AG08395 (cell line): Measurements from ENCODE around the gene SEPTIN10.
"Not testable (repeated sequence)": the region's sequence is repeated elsewhere in the genome, so short reads cannot be mapped to it uniquely, and the experiment has no call there.

Source experiments
- DNase-seq: peaks from one replicate; pipeline ENCODE4 v3.0.0; 2012; ENCODE audit warnings: mixed read lengths, low spot score

Gene SEPTIN10

DNA sequence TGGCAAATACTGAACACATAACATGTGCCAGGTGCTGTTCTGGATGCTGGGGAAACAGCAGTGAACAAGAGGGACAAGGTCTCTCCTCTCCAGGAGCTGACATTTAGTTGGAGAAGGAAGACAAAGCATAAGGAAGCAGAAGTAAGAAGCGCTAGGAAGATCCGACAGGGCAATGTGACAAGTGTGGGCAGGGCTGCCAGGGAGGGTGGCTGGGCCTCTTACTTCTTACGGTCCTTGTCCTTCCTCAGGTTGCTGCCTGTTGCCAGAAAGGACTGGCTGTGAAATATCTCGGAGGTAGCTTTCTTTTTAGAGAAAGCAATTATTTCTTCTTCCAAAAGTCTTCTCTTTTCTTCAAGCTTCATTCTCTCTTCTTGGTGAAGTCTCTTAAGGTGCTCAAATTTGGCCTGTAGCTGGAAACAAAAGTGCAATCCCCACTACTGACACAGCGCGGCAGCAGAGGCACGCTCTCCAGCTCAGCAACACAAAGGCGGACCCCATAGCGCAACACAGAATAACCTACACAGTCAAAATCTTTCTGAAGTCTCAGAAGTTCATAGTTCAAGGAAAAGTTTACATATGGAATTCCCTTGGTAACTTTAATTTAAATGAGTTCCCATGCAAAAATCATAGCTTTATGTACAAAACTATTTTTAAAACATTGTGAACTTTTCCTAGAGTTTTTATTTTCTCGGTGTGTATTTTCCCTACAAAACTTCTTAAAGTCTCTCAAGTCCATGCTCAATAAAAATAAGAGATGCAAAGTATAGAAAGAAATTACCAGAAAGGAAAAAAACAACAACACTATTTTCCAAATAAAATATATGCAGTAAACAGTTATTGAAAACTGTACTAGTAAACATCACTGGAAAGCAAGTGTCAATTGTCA is 67.7 kb downstream of the SEPTIN10 start:
- peak; percentile 62 for DNase-seq

DNA sequence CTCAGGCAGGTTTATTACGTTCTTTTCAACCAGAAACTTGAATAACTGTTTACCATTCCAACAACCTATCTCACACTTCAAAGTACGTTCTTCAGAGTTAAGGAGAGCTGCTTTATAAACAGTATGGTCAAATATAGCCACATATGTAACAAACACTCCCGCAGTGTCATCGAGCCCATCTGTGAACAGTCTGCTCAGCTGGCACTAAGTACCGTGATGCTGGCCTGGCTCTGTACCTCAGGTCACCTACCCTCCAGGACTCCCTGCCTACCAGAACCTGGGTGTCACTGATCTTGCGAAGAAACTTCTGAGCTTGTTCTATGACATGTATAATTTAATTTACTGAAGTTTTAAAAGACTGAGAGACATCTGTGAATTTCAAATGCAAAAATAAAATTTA is 71.4 kb downstream of the SEPTIN10 start:
- DNase-seq: no peak

DNA sequence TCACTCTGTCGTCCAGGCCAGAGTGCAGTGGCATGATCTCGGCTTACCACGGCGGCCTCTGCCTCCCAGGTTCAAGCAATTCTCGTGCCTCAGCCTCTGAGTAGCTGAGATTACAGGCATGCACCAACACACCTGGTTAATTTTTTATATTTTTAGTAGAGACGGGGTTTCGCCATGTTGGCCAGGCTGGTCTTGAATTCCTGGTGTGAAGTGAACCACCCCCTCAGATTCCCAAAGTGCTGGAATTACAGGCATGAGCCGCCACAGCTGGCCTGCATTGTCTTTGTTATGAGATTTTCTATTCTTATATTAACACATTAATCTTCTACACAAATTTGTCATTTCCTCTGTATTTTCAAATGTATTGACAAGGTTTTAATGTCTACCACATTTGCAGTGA is 75.2 kb downstream of the SEPTIN10 start:
- DNase-seq: no peak

DNA sequence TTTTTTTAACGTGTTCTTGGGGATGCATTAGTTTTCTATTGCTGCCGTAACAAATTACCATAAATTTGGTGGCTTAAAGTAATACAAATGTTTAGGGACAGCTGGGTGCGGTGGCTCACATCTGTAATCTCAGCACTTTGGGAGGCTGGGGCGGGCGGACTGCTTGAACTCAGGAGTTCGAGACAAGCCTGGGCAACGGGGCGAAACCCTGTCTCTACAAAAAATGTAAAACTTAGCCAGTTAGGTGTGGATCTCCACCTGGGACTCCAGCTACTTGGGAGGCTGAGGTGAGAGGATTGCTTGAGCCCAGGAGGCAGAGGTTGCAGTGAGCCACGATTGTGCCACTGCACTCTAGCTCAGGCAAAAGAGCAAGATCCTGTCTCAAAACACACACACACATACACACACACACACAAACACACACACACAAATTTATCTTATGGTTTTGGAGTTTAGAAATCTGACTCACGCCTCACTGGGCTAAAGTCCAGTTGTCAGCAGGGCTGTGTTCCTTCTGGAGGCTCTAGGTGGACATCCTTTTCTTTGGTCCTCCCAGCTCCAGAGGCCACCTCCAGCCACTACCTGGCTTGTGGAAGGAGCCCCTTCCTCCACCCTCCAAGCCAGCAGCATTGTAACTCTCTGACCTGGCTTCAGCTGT is 76.1 kb downstream of the SEPTIN10 start:
- no peak for DNase-seq

DNA sequence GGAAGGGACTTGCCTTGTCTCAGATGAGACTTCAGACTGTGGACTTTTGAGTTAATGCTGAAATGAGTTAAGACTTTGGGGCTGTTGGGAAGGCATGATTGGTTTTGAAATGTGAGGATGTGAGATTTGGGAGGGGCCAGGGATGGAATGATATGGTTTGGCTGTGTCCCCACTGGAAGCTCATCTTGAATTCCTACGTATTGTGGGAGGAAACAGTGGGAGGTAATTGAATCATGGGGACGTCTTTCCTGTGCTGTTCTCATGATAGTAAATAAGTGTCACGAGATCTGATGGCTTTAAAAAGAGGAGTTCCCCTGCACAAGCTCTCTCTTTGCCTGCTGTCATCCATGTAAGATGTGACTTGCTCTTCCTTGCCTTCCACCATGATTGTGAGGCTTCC is 77.2 kb downstream of the SEPTIN10 start:
- DNase-seq: not testable (repeated sequence)

DNA sequence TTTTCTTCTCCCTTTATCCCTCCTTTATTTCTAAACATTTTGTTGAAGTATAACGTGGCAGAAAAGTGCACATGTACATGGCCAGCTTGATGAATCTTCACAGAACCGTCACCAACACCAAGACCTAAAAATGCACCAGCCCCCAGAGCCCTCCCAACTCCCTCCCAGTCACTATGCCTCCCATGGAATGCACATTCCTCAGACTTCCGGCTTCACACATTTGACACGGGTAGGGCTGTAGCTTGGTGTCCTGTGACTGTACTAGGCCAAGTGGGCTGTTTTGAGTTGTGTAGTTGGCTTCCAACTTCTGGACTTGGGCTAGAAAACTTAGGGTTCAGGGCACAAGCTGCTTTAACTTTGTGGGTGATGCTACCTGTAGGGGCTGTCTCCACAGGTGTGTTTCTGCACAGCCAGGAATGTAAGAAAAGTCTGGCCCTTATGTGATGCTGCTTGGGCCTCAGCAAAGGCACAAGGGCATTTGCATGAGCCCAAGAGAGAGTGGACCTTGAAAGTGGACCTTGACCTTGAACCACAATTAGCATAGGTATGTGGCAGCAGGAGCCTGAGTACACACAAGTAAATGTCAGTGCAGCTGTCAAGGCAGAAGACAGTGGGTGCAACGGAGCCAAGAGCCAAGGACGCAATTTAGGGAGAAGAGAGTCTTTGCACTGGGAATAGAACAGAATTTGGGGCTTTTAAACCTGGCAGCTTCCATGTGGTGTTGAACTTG is 78.4 kb downstream of the SEPTIN10 start:
- DNase-seq: no peak

DNA sequence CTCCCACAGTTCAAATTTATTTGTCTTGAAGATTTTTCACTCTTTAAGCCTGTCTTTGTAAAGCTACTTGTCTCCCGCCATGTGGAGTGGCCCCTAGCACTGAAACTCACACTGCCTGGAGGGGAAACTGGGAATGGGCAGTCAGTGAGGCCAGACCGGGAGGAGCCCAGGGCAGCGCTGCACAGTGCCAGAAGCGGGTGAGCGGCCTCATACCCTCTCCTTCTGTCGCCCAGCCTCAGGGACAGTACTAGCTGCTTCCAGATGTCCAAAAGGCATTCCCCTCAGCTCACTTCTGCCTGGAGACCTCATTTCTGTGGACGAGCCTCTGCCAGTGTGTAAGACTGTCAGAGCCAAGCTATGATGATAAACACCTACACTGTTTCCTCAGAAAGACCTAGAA is 79.9 kb downstream of the SEPTIN10 start:
- DNase-seq: no peak

DNA sequence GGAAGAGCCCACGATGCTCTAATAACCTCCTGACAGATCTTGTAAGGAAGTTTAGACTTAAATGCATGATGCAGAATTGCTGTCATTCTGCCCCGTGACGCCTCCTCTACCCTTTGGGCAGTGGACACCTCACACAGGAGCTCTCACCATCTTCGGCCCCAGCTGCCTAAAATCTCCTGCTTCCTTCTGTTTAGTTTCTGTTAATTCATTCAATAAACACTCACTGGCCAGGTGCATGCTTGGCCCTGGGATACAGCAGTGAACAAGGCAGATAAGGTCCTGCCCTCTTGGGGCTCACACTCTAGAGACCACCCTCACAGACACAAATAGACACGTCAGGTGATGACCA is 81.1 kb downstream of the SEPTIN10 start:
- no peak for DNase-seq

DNA sequence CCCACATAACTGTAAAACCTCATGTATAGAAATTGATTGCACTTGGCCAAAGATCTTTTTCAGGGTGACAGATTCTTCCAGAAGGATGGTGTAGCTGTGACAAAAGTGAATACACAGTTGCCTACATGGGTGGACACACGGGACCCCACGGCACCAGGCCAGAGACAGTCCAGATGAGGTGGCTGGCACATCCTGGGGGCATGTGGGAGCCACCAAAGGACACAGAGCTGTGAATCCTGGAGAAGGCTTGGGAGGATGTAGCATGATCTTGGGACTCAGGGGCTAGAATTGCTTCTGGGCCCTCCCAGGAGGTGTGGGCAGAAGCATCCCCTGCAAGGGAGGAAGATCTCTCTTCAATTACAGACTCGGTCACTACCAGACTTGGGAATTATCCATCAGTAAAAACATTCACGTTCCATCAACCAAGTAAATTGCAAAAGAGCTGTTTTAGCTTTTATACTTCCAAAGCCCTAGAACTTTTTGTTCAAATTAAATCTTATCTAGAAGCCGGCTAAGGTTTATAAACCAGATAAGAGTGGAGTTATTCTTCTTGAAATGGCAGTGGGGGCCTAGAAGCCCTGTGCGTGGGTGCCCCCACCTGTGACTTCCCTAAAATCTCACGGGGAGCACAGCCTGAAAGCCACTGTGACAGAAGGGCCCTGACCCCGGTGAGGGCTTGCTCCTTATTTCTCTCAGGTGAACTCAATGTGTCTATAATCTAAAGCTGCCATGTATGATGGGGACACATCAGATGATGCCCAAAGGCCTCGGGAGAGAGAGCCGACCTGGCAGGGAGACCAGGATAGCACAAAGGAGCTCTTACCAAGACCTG is 81.7 kb downstream of the SEPTIN10 start:
- no peak for DNase-seq

DNA sequence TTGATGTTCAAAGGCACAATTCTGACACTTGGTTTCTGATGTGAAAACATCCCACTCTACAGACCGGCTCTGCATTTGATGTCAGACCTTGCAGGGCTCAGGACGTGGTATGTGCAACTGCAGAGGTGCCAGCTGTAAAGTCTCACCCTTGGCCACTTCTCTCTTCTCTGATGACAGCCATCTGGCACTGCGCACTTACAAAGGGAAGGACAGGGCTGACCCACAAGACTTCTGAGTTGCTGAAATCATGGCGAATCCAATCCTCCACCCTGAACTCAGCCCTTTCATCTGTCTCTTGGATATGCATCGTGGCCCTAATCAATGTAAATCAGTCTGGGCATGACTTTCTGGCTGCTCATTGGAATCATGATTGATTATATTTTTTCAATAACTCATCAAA is 82.5 kb downstream of the SEPTIN10 start:
- no peak for DNase-seq

DNA sequence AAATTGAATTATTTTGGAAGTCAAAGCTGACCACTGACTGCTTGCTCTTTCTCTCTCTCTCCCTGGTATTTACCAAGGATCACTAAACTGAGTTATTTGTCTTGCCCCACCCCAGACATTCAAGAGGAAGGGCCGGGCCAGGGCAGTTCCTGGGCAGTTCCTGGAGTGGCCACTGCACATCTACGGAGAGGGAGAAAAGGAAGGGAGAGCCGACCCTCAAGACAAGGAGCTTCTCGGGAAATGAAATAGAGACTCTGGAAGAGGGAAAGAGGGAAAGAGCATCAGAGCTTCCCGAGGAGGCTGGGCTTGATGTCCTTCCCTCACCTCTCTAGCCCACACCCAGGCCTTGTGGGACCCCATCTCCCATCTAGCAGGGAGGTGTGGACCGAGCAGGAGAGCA is 83.1 kb downstream of the SEPTIN10 start:
- no peak for DNase-seq

DNA sequence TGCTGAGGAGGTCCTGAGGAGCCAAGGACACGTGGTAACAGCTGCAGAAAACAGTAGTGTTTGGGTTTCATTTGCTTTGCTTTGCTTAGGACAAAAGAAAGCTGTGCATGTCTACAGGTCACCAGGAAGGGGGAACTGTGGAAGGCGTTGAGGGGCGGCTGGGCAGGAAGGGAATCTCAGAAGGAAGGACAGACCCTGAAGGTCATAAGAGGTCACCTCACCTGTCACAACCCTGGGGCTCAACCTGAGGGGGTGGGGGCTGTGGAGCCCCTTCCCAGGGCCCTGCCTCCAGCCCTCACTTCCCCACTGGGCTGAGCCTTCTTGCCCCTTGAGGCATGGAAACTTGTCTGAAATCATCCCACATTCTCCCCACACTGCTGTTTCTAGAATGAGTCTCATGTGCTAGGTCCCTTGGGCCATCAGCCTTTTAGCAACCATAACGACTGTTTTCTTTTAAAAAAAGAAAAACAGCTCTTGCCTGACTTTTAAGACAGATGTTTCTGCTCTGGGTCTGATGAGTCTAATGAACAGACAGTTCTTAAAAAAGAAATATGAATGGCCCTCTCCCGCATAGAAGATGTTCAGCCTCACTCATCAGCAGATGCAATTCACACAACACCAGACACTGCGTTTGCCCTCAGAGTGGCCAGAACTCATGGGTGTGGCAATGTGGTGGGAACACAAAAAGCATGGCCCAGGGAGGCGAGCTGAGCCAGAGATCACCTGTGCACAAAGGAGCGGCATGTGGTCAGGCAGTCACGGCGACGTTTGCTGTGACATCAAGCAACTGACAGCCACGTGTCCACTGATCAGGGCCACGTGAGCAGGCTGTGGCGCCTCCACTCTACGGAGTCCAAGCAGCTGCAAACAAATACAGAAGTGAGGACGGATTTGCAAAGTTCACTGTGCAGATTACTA is 84.0 kb downstream of the SEPTIN10 start:
- DNase-seq: no peak

DNA sequence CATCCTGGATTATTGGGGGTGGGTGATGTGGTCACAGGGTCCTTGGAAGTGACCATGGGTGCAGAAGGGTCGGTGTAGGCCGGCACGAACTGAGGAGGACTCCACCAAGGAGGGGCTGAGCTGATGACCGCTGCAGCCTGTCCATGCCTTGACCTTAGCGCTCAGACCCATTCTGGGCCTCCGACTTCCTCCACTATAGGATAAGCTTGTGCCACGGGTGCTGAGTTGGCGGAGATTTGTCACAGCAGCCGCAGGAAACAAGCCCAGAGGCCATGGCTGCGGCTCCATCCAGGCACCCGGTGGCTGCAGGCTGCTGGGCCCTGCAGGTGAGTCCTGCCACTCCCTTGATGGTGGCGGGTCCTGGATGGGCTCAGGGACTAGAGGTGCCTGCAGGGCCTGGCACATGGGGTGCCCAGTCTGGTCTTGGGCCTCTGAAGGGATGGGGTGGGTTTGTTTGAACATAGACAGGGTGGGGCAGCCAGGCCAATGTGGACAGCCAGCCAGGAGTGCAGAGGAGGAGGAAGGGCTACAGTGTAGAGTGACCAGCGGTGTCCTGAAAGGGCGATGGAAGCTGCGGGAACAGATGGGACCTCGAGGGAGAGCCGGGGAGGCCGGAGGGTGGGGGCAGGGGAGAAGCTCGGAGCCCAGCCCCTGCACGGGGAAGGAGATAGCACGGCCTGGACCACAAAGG is 84.8 kb downstream of the SEPTIN10 start:
- DNase-seq: no peak

DNA sequence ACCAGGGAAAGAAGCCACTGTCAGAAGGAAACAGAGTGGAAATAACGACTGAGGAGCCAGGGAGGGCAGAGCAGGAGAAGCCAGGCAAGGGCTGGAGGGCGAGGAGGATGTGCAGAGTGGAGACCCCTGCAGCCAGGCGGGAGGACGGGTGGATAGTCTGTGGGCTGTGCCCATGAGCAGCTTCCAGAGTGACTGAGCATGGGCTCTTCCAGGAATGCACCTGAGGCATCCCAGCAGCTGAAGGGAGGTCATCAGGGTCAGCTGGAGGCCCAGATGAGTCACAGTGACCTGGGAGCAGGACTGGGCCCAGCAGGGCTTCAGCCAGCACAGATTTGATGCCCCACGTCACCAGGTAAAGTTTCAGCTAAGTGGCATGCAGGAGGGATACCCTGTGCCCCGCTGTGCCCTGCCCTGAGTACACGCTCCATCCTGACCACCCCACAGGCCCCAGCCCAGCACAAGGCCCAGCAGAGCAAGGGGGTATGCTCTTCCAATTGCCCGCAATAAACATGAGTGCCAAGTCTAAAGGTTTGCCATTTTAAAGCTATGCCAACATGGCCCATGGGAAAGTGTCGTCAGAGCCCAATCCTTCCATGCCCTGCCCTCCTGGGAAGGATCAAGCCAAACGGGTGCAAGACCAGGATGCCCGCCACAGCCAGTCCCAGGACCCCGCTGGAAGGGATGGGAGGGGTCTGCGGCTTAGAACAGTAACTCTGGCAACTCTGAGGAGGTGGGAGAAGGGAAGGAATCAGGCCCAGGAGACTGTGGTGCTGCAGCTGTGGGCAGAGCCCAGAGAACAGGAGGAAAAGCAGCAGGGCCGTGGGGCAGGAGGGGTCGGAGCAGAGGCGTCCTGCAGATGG is 85.7 kb downstream of the SEPTIN10 start:
- no peak for DNase-seq

DNA sequence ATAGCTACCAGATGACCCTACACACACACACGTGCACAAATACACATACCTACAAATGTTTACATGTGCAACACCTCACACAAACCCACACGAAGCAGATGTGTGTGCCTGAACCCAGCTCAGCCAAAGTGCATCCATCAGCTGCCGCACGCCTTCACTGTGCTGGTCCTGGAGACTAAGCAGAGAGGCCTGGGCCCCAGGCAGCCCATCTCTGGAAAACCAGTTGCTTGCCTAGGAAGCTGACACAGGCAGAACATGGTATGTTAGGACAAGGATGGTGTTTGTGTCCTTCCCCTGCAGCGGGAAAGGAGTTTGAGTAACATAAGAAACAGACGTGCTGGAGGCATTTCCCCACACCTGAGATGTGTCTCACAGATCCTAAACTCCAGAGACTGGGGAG is 86.7 kb downstream of the SEPTIN10 start:
- DNase-seq: no peak

DNA sequence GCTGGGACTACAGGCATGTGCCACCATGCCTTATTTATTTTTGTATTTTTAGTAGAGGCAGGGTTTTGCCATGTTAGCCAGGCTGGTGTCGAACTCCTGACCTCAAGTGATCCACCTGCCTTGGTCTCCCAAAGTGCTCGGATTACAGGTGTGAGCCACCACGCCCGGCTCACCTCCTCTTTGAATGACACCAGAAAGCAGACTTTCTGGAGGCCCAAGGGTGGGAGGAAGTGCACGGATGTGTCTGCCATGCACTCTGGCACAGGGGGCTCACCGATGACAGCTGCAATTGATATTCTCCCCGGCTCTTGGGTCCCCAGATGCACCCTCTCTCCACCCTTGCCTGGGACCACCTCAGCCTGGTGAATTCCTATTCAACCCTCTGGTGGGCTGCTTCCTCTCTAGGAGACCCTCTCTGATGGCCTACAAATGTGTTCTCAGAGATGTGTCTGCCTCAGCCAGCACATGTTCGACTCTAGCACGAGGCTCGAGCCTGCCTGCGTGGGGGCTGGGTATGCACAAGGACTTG is 87.3 kb downstream of the SEPTIN10 start:
- DNase-seq: no peak

DNA sequence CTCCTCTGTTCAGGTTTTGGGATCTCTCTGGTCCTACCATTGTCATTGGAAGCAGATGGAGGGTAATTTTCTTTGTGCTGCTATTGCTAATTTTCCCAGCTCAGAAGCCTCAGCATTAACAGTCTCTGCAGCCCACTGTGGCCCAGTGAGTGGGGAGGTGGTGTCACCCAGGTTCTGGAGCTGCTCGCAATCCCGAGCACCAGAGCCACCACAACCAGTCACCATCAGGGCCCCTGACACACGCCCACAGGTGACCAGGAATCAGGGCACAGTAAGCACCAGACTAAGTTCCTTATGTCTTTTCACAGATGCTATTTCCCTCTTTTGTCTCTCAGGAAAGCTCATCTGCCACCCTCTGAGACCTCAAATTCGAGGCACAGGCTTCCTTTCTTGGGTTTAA is 87.9 kb downstream of the SEPTIN10 start:
- no peak for DNase-seq

DNA sequence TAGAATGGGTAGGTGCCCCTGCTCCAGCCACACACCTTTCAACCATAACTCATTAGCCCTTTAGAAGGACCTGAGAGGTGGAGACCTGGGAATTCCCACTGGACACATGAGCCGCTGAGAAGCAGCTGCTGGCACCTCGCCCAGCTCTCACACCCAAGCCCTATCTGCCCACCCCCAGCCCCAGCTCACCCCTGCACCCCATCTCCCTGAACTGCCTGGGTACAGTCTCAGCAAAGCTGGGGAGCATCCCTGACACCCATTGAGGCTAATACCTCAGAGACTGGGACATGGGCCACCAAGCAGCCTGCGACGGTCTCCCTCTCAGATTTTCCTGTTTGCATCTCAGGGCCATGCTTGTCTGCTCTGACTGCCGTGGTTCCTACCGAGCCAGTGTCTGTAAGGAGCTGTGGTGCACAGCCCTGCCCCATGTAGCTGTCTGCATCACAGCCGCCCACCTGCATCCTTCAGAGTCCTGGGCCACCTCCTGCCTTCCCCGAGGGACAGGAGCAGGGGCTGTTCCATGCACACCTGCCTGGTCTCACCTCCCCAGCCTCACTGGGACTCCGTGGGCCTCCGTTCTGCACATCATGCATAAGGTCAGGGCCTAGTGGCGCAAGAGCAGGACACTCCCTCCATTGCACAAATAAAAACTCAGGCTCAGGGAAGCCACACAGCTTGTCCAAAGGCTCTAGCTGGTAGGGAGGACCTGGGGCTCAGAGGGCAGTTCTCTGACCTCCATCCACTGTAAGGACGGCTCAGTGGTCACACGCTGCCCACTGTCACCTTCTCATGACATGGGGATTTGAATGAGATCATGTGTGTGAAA is 90.0 kb downstream of the SEPTIN10 start:
- DNase-seq: no peak
